ENCODE results near the gene LRP1B.

DNA sequence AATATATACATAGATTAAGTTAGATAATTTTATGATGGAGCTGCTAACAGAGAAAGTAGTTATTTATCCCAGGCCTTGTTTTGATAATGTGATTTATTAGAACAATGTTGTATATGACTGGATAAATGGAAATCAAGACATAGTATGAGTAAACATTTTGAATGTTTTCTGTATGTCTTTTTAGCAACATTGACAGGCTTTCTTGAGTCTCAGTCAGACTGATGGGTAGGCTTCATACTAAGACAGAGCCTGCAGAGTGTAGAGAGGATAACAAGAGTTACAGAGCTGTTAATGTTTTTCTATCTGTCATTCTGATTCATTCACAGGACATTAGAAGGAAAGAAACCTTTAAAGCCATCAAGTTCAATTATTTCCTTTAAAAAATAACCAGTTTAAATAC lies 478.5 kb downstream of the LRP1B start:
- TF ChIP-seq, protein P1, sequence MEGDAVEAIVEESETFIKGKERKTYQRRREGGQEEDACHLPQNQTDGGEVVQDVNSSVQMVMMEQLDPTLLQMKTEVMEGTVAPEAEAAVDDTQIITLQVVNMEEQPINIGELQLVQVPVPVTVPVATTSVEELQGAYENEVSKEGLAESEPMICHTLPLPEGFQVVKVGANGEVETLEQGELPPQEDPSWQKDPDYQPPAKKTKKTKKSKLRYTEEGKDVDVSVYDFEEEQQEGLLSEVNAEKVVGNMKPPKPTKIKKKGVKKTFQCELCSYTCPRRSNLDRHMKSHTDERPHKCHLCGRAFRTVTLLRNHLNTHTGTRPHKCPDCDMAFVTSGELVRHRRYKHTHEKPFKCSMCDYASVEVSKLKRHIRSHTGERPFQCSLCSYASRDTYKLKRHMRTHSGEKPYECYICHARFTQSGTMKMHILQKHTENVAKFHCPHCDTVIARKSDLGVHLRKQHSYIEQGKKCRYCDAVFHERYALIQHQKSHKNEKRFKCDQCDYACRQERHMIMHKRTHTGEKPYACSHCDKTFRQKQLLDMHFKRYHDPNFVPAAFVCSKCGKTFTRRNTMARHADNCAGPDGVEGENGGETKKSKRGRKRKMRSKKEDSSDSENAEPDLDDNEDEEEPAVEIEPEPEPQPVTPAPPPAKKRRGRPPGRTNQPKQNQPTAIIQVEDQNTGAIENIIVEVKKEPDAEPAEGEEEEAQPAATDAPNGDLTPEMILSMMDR (IDR thresholded peaks at IDR 0.05): no peak
- TF ChIP-seq POLR2AphosphoS5 (IDR thresholded peaks at IDR 0.05): no peak
- TF ChIP-seq POLR2A (IDR thresholded peaks at IDR 0.05; ENCODE audit: low read depth): no peak

All from esophagus muscularis mucosa (tissue), 3 donors.